HG02642 (cell line): ENCODE results near the gene PARN.
"Not testable (repeated sequence)": the region's sequence is repeated elsewhere in the genome, so short reads cannot be mapped to it uniquely, and the experiment has no call there.

ENCODE experiments used
- ATAC-seq: cut with Tn5 transposase; IDR thresholded peaks from one replicate; pipeline ENCODE4 v1.9.1; 2021; ENCODE audit warnings: mild to moderate bottlenecking; ENCODE audit not compliant: unreplicated experiment, poor library complexity

The PARN gene

GRCh38 chr16:14629919-14630619 is at the start of gene PARN:
TSS of gene PARN (minus strand) at chr16:14630260. CDS start at chr16:14630125, 135 bp downstream.
- peak; percentile 65 for ATAC-seq

- ATAC-seq, result no peak
Observed at GRCh38 chr16:14678748-14679497, 48.9 kb upstream of the PARN start.

DNA sequence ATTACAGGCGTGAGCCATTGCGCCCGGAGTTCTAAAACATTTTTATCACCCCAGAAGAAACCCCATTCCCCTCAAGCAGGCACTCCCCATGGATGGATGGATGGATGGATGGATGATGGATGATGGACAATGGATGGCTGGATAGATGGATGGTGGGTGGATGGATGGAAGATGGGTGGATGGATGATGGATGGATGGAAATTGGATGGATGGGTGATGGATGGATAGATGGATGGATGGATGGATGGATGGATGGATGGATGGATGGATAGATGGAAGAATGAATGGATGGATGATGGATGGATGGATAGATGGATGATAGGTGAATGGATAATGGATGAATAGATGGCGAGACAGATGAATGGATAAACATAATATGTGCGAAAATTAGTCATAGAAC is 47.6 kb upstream of the PARN start:
- no peak for ATAC-seq

DNA sequence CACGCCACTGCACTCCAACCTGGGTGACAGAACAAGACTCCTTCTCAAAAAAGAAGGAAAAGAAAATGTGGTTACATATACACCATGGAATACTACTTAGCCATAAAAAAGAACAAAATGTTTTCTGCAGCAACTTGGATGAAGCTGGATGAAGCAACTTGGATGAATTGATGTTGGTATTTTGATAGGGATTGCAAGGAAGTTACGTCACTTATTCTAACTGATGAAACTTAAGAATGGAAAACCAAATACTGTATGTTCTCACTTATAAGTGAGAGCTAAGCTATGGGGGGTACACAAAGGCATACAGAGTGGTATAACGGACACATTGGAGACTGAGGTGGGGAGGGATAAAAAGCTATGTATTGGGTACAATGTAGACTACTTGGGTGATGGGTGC is 46.6 kb upstream of the PARN start:
- ATAC-seq, result no peak

DNA sequence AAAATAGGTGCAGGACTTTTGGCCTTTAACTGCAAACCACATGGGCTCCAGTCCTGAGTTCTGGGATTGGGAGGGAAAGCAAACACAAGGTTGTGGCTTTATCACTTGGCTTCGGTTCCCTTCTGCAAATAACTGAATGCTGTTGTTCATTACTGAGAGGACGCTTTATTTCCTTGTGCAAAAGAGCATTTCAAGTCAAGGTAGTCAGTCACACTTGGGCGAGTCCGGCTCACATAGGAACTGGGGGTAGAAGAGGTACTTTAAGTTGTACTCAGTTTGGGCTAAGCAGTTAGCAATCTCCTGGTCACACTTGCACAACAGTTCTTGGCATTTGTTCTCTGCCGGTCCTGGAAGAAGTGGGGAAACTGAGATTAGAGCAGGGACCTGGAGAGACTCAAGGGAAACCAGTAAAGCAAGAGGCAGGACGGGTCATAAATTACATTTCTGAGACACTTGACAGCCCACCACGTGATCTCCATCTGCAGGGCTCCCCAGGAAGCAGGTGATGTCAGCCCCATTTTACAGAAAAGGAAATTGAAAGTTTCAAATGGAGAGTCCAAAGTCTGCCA is 42.4 kb upstream of the PARN start:
- ATAC-seq, result no peak

GRCh38 chr16:14669776-14670175 is 39.7 kb upstream of the PARN start:
- no peak for ATAC-seq

DNA sequence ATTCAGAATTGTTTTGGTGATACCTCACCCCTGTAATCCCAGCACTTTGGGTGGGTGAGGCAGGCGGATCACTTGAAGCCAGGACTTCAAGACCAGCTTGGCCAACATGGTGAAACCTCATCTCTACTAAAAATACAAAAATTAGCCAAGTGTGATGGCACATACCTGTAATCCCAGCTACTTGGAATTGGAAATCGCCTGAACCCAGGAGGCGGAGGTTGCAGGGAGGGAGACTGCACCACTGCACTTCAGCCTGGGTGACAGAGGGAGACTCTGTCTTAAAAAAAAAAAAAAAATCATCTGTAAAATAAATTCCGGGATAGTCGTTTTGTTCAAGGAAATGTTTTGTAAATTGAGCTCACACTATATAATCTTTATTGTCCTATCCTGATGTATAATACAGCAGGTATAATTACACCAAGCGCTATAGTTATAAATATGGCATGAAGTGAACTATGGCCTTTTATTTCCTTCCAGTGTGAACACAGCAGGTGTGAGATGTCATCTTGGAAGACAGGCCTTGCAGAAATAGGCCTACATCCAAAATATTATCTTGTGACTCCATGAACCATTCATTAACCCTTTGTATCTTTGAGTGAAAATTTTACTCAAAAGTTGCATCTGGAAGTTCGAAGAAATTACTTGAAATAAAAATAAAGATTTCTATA is 38.6 kb upstream of the PARN start:
- ATAC-seq, result no peak

DNA sequence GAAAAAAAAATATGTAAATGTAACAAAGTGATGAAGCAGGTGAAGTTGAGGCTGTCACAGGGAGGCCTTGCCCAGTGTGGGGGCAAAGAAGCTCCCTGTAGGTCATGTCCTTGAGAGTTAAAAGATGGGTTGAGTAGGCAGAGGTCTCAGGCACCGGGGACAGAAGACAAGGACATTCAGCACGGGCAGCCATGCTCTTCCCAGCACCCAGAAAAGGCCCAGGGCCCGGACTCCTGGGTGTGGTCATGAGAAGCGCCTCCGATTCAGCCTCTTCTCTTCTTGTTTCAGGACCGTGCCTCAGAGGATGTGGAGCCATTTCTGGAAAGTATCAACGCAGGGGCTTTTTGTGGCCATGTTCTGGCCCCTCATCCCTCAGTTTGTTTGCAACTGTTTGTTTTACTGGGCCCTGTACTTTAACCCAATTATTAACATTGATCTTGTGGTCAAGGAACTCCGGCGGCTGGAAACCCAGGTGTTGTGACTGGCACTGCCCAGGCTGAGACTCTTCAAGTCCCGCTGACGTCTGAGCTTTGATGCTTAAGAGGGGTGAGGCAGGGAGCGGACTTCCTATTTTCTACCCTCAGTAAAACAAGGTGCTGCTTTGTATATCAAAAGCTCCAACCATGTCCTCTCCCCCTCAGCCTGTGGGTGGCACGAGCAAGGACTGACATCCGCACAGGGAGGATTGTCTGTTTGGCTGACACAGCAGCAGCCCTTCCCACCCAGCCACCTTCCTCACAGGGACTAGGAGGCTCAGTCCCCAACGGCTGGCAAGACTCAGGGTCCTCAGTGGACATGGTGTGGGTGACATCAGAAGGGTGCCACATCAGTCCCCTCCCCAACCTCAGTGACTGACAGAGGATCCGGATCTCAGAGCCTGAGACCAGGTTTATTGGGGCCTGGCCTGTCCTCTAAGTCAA is 37.5 kb upstream of the PARN start:
- no peak for ATAC-seq

DNA sequence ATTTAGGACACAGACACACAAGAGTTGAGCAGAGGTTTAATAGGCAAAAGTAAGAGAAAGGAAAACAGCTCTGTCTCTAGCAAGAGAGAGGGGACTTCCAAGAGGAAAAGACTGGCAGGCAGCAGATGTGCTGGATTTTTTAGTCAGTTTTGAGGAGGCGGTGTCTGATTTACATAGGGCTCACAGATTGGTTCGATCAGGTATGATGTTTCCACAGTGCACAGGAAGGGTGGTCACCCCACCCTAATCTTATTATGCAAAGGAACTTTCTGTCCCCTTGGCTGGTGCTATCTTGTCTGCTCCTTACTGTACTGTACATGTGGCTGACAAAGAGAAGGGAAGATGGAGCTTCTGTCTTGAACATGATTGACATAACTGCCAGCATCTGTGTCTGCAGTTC is 28.0 kb upstream of the PARN start:
- ATAC-seq, result peak; percentile 84

- ATAC-seq, result no peak
Observed at GRCh38 chr16:14652726-14653125, 22.7 kb upstream of the PARN start.

GRCh38 chr16:14650629-14651028 is 20.6 kb upstream of the PARN start:
- no peak for ATAC-seq

DNA sequence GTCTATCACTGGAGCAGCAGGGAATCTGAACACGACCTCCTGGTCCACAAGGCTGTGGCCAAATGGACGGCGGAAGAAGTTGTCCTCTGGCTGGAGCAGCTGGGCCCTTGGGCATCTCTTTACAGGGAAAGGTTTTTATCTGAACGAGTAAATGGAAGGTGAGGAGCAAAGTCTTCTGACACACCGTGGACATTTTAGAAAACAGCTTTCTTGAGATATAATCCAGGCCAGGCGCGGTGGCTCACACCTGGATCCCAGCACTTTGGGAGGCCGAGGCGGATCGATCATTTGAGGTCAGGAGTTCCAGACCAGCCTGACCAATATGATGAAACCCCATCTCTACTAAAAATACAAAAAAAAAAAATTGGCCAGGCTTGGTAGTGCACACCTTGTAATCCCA is 19.8 kb upstream of the PARN start:
- ATAC-seq, result no peak

- ATAC-seq, result no peak
Observed at GRCh38 chr16:14641926-14642325, 11.9 kb upstream of the PARN start.

DNA sequence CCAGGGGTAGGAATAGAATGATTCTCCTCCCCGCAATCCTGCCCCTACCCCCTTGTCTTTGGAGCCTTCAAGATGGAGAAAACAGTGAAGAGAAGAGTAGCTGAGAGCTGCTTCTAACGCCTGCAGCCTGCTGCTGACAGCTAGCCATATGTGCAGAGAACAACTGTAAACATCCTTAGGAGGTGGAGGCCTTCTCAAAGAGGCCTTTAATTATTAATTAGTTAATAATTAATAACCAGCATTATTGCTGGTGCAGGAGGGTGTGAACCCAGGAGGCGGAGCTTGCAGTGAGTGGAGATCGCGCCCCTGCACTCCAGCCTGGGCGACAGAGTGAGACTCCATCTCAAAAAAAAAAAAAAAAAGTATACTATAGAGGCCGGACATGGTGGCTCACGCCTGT is 11.1 kb upstream of the PARN start:
- no peak for ATAC-seq

- no peak for ATAC-seq
Observed at GRCh38 chr16:14640538-14640937, 10.5 kb upstream of the PARN start.

- ATAC-seq, result not testable (repeated sequence)
Observed at GRCh38 chr16:14636951-14637240, 6.8 kb upstream of the PARN start.

DNA sequence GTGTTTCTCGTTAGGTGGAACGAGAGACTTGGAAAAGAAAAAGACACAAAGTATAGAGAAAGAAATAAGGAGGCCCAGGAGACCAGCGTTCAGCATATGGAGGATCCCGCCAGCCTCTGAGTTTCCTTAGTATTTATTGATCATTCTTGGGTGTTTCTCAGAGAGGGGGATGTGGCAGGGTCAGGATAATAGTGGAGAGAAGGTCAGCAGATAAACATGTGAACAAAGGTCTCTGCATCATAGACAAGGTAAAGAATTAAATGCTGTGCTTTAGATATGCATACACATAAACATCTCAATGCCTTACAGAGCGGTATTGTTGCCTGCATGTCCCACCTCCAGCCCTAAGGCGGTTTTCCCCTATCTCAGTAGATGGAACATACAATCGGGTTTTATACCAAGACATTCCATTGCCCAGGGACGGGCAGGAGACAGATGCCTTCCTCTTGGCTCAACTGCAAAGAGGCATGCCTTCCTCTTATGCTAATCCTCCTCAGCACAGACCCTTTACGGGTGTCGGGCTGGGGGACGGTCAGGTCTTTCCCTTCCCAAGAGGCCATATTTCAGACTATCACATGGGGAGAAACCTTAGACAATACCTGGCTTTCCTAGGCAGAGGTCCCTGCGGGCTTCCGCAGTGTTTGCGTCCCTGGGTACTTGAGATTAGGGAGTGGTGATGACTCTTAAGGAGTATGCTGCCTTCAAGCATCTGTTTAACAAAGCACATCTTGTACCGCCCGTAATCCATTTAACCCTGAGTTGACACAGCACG is 6.3 kb upstream of the PARN start:
- ATAC-seq, result not testable (repeated sequence)

GRCh38 chr16:14635395-14636165 is 5.5 kb upstream of the PARN start:
- ATAC-seq, result no peak

DNA sequence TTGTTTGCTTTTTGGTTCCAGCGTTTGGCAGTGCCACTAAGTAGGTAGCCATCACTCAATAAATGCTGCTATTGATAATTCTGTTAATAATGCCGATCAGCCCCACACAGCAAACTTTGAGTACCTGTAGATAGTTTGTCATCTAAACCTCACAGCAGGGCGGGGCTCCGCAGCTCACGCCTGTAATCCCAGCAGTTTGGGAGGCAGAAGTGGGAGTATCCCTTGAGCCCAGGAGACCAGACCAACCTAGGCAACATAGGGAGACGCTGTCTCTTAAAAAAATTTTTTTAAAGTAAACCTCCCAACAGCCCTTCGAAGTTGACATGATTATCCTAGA is 4.3 kb upstream of the PARN start:
- ATAC-seq, result no peak
